Karpas-422 (cell line): Measurements from ENCODE around the gene CCNYL1. TPM values are rescaled to one million over a fixed set of nuclear protein-coding genes. Genes with fewer than 3 reads are reported as not detected.

Experiments used
- DNase-seq: peaks from one replicate; pipeline ENCODE4 v3.0.0-alpha.2; 2015
- H2AFZ ChIP-seq: fragments of 200-600 bp; sonication (generic); 2 replicates; pipeline ENCODE4 v1.6.1; 2014; ENCODE audit warnings: antibody characterized with exemption, low read length, mixed read lengths
- H3K27ac ChIP-seq: fragments of 200-600 bp; sonication (generic); 2 replicates; pipeline ENCODE4 v1.5.1; 2014; ENCODE audit warnings: mild to moderate bottlenecking, low read length, moderate library complexity
- H3K27me3 ChIP-seq: fragments of 200-600 bp; sonication (generic); 2 replicates; pipeline ENCODE4 v1.6.1; 2014; ENCODE audit warnings: low read length, mixed read lengths
- H3K36me3 ChIP-seq: fragments of 200-600 bp; sonication (generic); 2 replicates; pipeline ENCODE4 v1.6.1; 2014; ENCODE audit warnings: low read length, mixed read lengths; ENCODE audit not compliant: insufficient read depth
- H3K4me1 ChIP-seq: fragments of 200-600 bp; sonication (generic); 2 replicates; pipeline ENCODE4 v1.6.1; 2014; ENCODE audit warnings: mild to moderate bottlenecking, low read length, mixed read lengths
- H3K4me2 ChIP-seq: fragments of 200-600 bp; sonication (generic); 2 replicates; pipeline ENCODE4 v1.6.1; 2014; ENCODE audit warnings: low read length, low read depth, mild to moderate bottlenecking; ENCODE audit not compliant: poor library complexity, severe bottlenecking
- H3K4me3 ChIP-seq: fragments of 200-600 bp; sonication (generic); 2 replicates; pipeline ENCODE4 v1.5.1; 2014; ENCODE audit warnings: mild to moderate bottlenecking, antibody characterized with exemption, low read length, mixed read lengths
- H3K79me2 ChIP-seq: fragments of 200-600 bp; sonication (generic); 2 replicates; pipeline ENCODE4 v1.6.1; 2014; ENCODE audit warnings: mild to moderate bottlenecking, low read length, mixed read lengths
- H3K9ac ChIP-seq: fragments of 200-600 bp; sonication (generic); 2 replicates; pipeline ENCODE4 v1.6.0; 2014; ENCODE audit warnings: low read length
- H3K9me2 ChIP-seq: fragments of 200-600 bp; sonication (generic), shearing (Covaris generic); replicated peaks from 2 replicates; pipeline ENCODE4 v1.6.0; 2014; ENCODE audit warnings: mild to moderate bottlenecking, low read length, moderate library complexity; ENCODE audit not compliant: insufficient read depth
- H3K9me3 ChIP-seq: fragments of 300-700, 200-600 bp; sonication (generic); 2 replicates; pipeline ENCODE4 v1.6.1; 2014; ENCODE audit warnings: low read length, mixed read lengths
- H4K20me1 ChIP-seq: fragments of 200-600 bp; sonication (generic); 2 replicates; pipeline ENCODE4 v1.6.1; 2014; ENCODE audit warnings: mild to moderate bottlenecking, antibody characterized with exemption, low read length, low read depth; ENCODE audit not compliant: insufficient read depth
- total RNA-seq: library from RNA; depleted of rRNA; stranded (reverse); fragments of >200 nt; shearing (Covaris generic); gene quantifications from 2 replicates; pipeline ENCODE4 v1.2.3, GENCODE V29; 2014; ENCODE audit warnings: low replicate concordance

CCNYL1 gene
- total RNA-seq, 1 experiment from 2014 or later: 30.5 TPM

- no peaks in the 10 kb centered on the region for H3K36me3 ChIP-seq
- H3K9ac ChIP-seq: no peak overlapping the region
- no peak overlapping the region for H3K27ac ChIP-seq
- no peaks in the 10 kb centered on the region for H3K27me3 ChIP-seq
- peaks cover 6% of the 10 kb centered on the region for H3K4me1 ChIP-seq
- no peaks in the 10 kb centered on the region for H3K9me2 ChIP-seq
- DNase-seq: no peak
- no peak overlapping the region for H3K4me3 ChIP-seq
- H3K9me3 ChIP-seq: no peaks in the 10 kb centered on the region
- no peak overlapping the region for H2AFZ ChIP-seq
- no peaks in the 10 kb centered on the region for H4K20me1 ChIP-seq
- no peak overlapping the region for H3K4me2 ChIP-seq
- no peaks in the 10 kb centered on the region for H3K79me2 ChIP-seq
These were observed 64.0 kb downstream of the CCNYL1 start for GRCh38 chr2:207775473-207775872.

GRCh38 chr2:207777124-207777523 lies 65.7 kb downstream of the CCNYL1 start:
- H3K27me3 ChIP-seq: no peaks in the 10 kb centered on the region
- no peaks in the 10 kb centered on the region for H3K36me3 ChIP-seq
- H3K27ac ChIP-seq: no peak overlapping the region
- H3K4me1 ChIP-seq: no peaks in the 10 kb centered on the region
- H3K9me2 ChIP-seq: no peaks in the 10 kb centered on the region
- no peaks in the 10 kb centered on the region for H3K9me3 ChIP-seq
- no peaks in the 10 kb centered on the region for H4K20me1 ChIP-seq
- H3K4me3 ChIP-seq: no peak overlapping the region
- H3K79me2 ChIP-seq: no peaks in the 10 kb centered on the region
- no peak overlapping the region for H3K4me2 ChIP-seq
- no peak for DNase-seq
- no peak overlapping the region for H3K9ac ChIP-seq
- H2AFZ ChIP-seq: no peak overlapping the region

GRCh38 chr2:207778298-207778882 lies 67.0 kb downstream of the CCNYL1 start:
- no peaks in the 10 kb centered on the region for H3K9me3 ChIP-seq
- no peak overlapping the region for H3K4me2 ChIP-seq
- H3K4me1 ChIP-seq: no peaks in the 10 kb centered on the region
- no peak overlapping the region for H3K27ac ChIP-seq
- H3K9me2 ChIP-seq: no peaks in the 10 kb centered on the region
- DNase-seq: no peak
- no peaks in the 10 kb centered on the region for H3K27me3 ChIP-seq
- no peak overlapping the region for H3K4me3 ChIP-seq
- no peak overlapping the region for H2AFZ ChIP-seq
- H3K36me3 ChIP-seq: no peaks in the 10 kb centered on the region
- no peaks in the 10 kb centered on the region for H3K79me2 ChIP-seq
- H4K20me1 ChIP-seq: no peaks in the 10 kb centered on the region
- no peak overlapping the region for H3K9ac ChIP-seq

- H3K9me3 ChIP-seq: no peaks in the 10 kb centered on the region
- no peak overlapping the region for H3K27ac ChIP-seq
- no peaks in the 10 kb centered on the region for H3K79me2 ChIP-seq
- no peak overlapping the region for H3K9ac ChIP-seq
- H3K4me3 ChIP-seq: no peak overlapping the region
- DNase-seq: no peak
- H2AFZ ChIP-seq: no peak overlapping the region
- H3K4me2 ChIP-seq: no peak overlapping the region
- H3K36me3 ChIP-seq: no peaks in the 10 kb centered on the region
- no peaks in the 10 kb centered on the region for H3K4me1 ChIP-seq
- no peaks in the 10 kb centered on the region for H3K27me3 ChIP-seq
- H3K9me2 ChIP-seq: no peaks in the 10 kb centered on the region
- H4K20me1 ChIP-seq: no peaks in the 10 kb centered on the region
These were observed 68.1 kb downstream of the CCNYL1 start for GRCh38 chr2:207779523-207779922.

- Histone ChIP-seq H3K4me1 (no peaks in the 10 kb centered on the region), H3K36me3 (no peaks in the 10 kb centered on the region), H3K27me3 (no peaks in the 10 kb centered on the region), H3K79me2 (no peaks in the 10 kb centered on the region), H3K9me2 (no peaks in the 10 kb centered on the region), H3K9ac (no peak overlapping the region), H3K27ac (no peak overlapping the region), H3K4me3 (no peak overlapping the region), H4K20me1 (no peaks in the 10 kb centered on the region), H2AFZ (no peak overlapping the region), H3K4me2 (no peak overlapping the region), H3K9me3 (no peaks in the 10 kb centered on the region)
- DNase-seq: no peak
These were observed 71.0 kb downstream of the CCNYL1 start for GRCh38 chr2:207782238-207783030.

- H3K9ac ChIP-seq: no peak overlapping the region
- H3K9me3 ChIP-seq: no peaks in the 10 kb centered on the region
- no peaks in the 10 kb centered on the region for H3K4me1 ChIP-seq
- H3K27me3 ChIP-seq: no peaks in the 10 kb centered on the region
- H3K27ac ChIP-seq: no peak overlapping the region
- H3K79me2 ChIP-seq: no peaks in the 10 kb centered on the region
- DNase-seq: no peak
- no peak overlapping the region for H3K4me3 ChIP-seq
- H2AFZ ChIP-seq: no peak overlapping the region
- no peaks in the 10 kb centered on the region for H3K9me2 ChIP-seq
- H3K36me3 ChIP-seq: no peaks in the 10 kb centered on the region
- no peak overlapping the region for H3K4me2 ChIP-seq
- no peaks in the 10 kb centered on the region for H4K20me1 ChIP-seq
These were observed 72.1 kb downstream of the CCNYL1 start for GRCh38 chr2:207783514-207783913.

GRCh38 chr2:207784898-207785297 lies 73.5 kb downstream of the CCNYL1 start:
- Histone ChIP-seq H3K4me2 (no peak overlapping the region), H3K9me2 (no peaks in the 10 kb centered on the region), H3K27ac (no peak overlapping the region)

GRCh38 chr2:207787017-207787416 lies 75.6 kb downstream of the CCNYL1 start:
- Histone ChIP-seq H3K4me2 (no peak overlapping the region), H3K9ac (no peak overlapping the region), H3K27ac (no peak overlapping the region), H3K79me2 (no peaks in the 10 kb centered on the region), H3K4me1 (no peaks in the 10 kb centered on the region), H2AFZ (no peak overlapping the region), H3K9me3 (no peaks in the 10 kb centered on the region), H3K27me3 (no peaks in the 10 kb centered on the region), H3K4me3 (no peak overlapping the region), H4K20me1 (no peaks in the 10 kb centered on the region), H3K9me2 (no peaks in the 10 kb centered on the region), H3K36me3 (no peaks in the 10 kb centered on the region)
- no peak for DNase-seq

More at GRCh38 chr2:207784898-207785297, 73.5 kb downstream of the CCNYL1 start:
- Histone ChIP-seq H3K9ac (no peak overlapping the region), H3K79me2 (no peaks in the 10 kb centered on the region), H4K20me1 (no peaks in the 10 kb centered on the region), H2AFZ (no peak overlapping the region), H3K9me3 (no peaks in the 10 kb centered on the region), H3K4me1 (no peaks in the 10 kb centered on the region), H3K36me3 (no peaks in the 10 kb centered on the region), H3K4me3 (no peak overlapping the region), H3K27me3 (no peaks in the 10 kb centered on the region)
- DNase-seq: no peak
